GM13977 (cell line): ENCODE data around the gene C2orf76.
"Not testable (repeated sequence)": the region's sequence is repeated elsewhere in the genome, so short reads cannot be mapped to it uniquely, and the experiment has no call there.

Experiments used
- DNase-seq: peaks from one replicate; pipeline ENCODE4 v3.0.0; 2012; ENCODE audit warnings: low spot score
- CTCF ChIP-seq: IDR thresholded peaks from 2 replicates; pipeline ENCODE4 v1.5.1; 2012; ENCODE audit warnings: mild to moderate bottlenecking, control low read depth; ENCODE audit not compliant: insufficient read depth; ENCODE audit errors: extremely low read depth, missing control alignments
- in situ Hi-C: fragments of 300-500 bp; cut with MboI; formaldehyde crosslinking; loops from one replicate; pipeline ENCODE4 v1.12.0; 2022; ENCODE audit warnings: low sequenced_read_pairs, low pct_unique_long_range_greater_than_20kb, mixed read lengths, inconsistent platforms; ENCODE audit not compliant: unreplicated experiment

Gene C2orf76

GRCh38 chr2:119405151-119405550, 38.5 kb upstream of the C2orf76 start:
- in situ Hi-C loops: loop anchor here (25.0 kb wide), 1 partner anchor 257 kb away; no protein-coding TSS in a partner anchor
- no peak for DNase-seq
- TF ChIP-seq CTCF: no peak

- in situ Hi-C loops: loop anchor here (25.0 kb wide), 1 partner anchor 259 kb away; no protein-coding TSS in a partner anchor
- not testable (repeated sequence) for DNase-seq
Observed at GRCh38 chr2:119403618-119404017, 37.0 kb upstream of the C2orf76 start.

- in situ Hi-C loops: loop anchor here (25.0 kb wide), 1 partner anchor 259 kb away; no protein-coding TSS in a partner anchor
- no peak for TF ChIP-seq CTCF
- DNase-seq: no peak
Observed at GRCh38 chr2:119402645-119403560, 36.3 kb upstream of the C2orf76 start.

- no peak for DNase-seq
- TF ChIP-seq CTCF: no peak
- in situ Hi-C loops: loop anchor here (25.0 kb wide), 1 partner anchor 260 kb away; no protein-coding TSS in a partner anchor
Observed at GRCh38 chr2:119402106-119402505, 35.5 kb upstream of the C2orf76 start.

- no peak for DNase-seq
- in situ Hi-C loops: no loop called here
- no peak for TF ChIP-seq CTCF
Observed at GRCh38 chr2:119397196-119397595, 30.6 kb upstream of the C2orf76 start.

GRCh38 chr2:119393971-119394748, 27.5 kb upstream of the C2orf76 start:
- DNase-seq: no peak
- no peak for TF ChIP-seq CTCF
- in situ Hi-C loops: no loop called here
